GM20431 (cell line): ENCODE data around the gene NDUFS3.
"Not testable (repeated sequence)": the region's sequence is repeated elsewhere in the genome, so short reads cannot be mapped to it uniquely, and the experiment has no call there.

Source experiments
- in situ Hi-C: fragments of 300-500 bp; cut with MseI, MboI; formaldehyde crosslinking; loops from one replicate; pipeline ENCODE4 v1.15.0; 2020; ENCODE audit warnings: low sequenced_read_pairs; ENCODE audit not compliant: unreplicated experiment

Gene NDUFS3

GRCh38 chr11:47557004-47557403, 21.9 kb upstream of the NDUFS3 start:
- in situ Hi-C loops: not testable (repeated sequence)

- in situ Hi-C loops: no loop called here
Observed at GRCh38 chr11:47558695-47559094, 20.2 kb upstream of the NDUFS3 start.

GRCh38 chr11:47560426-47560825, 18.4 kb upstream of the NDUFS3 start:
- in situ Hi-C loops: no loop called here

- in situ Hi-C loops: not testable (repeated sequence)
Observed at GRCh38 chr11:47562393-47562792, 16.5 kb upstream of the NDUFS3 start.

GRCh38 chr11:47564366-47564765, 14.5 kb upstream of the NDUFS3 start:
- in situ Hi-C loops: not testable (repeated sequence)

GRCh38 chr11:47564933-47565339, 13.9 kb upstream of the NDUFS3 start:
- in situ Hi-C loops: no loop called here

GRCh38 chr11:47565340-47566148, 13.3 kb upstream of the NDUFS3 start, which contains the start of gene PTPMT1:
TSS of gene PTPMT1 (plus strand) at chr11:47565599. CDS start at chr11:47565623, 24 bp downstream.
- in situ Hi-C loops: no loop called here

GRCh38 chr11:47566149-47566698, 12.7 kb upstream of the NDUFS3 start:
- in situ Hi-C loops: no loop called here

- in situ Hi-C loops: no loop called here
Observed at GRCh38 chr11:47569646-47570045, 9.2 kb upstream of the NDUFS3 start.

- in situ Hi-C loops: no loop called here
Observed at GRCh38 chr11:47570651-47571356, 8.1 kb upstream of the NDUFS3 start.

- in situ Hi-C loops: no loop called here
Observed at GRCh38 chr11:47571357-47571729, 7.5 kb upstream of the NDUFS3 start.

GRCh38 chr11:47571895-47572294, 7.0 kb upstream of the NDUFS3 start:
- in situ Hi-C loops: no loop called here

- in situ Hi-C loops: no loop called here
Observed at GRCh38 chr11:47572715-47573255, 6.1 kb upstream of the NDUFS3 start.

- in situ Hi-C loops: no loop called here
Observed at GRCh38 chr11:47573321-47573720, 5.6 kb upstream of the NDUFS3 start.

- in situ Hi-C loops: no loop called here
Observed at GRCh38 chr11:47577460-47578041, 1.3 kb upstream of the NDUFS3 start.

- in situ Hi-C loops: no loop called here
Observed at GRCh38 chr11:47583844-47584243, 5.0 kb downstream of the NDUFS3 start.

GRCh38 chr11:47586098-47586855, 7.4 kb downstream of the NDUFS3 start, which contains the start of gene FAM180B:
TSS of gene FAM180B (plus strand) at chr11:47586678. CDS start at chr11:47586769, 91 bp downstream.
- in situ Hi-C loops: no loop called here

- in situ Hi-C loops: no loop called here
Observed at GRCh38 chr11:47587039-47587716, 8.3 kb downstream of the NDUFS3 start.

GRCh38 chr11:47587723-47588326, 9.0 kb downstream of the NDUFS3 start:
- in situ Hi-C loops: no loop called here
